HG03045 (cell line): ENCODE data around the gene ACTR2.
A peak's percentile ranks its signal among the peaks of the same experiment; 100 is the strongest.

Experiments used
- ATAC-seq: cut with Tn5 transposase; IDR thresholded peaks from one replicate; pipeline ENCODE4 v1.9.1; 2021; ENCODE audit warnings: mild to moderate bottlenecking, moderate library complexity; ENCODE audit not compliant: unreplicated experiment

The ACTR2 gene

DNA sequence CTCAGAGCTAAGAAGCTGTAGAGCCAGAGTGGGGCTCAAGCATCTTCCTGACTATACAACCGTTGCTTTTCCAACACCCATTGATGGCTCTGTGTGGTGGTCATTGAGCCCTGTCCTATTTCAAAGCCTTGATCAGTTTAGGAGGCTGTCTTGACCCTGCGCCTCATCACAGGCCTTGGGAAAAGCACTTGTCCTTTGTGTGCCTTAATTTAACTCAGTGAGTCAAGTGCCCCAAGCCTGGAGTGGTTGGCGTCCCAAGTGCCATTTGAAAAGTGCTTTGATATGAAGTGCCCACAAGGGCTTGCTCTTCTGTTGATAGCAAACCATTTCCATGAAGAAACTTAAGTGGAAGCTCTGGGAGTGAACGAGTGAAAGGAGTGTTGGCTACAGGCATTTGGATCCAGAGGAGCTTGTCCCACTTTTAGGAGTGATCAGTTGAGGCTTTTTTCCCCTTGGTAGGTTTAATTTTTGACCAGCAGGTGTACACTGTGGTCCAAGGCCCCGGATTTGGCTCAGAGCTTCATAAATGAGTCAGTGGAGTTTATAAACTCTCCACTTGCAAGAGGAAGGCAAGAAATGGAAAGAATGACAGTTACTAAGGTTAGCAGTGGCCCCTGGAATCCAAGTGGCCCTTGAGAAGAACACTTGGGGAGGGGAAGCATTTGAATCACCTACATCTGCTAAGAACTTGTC, 50.3 kb downstream of the ACTR2 start:
- no peak for ATAC-seq

DNA sequence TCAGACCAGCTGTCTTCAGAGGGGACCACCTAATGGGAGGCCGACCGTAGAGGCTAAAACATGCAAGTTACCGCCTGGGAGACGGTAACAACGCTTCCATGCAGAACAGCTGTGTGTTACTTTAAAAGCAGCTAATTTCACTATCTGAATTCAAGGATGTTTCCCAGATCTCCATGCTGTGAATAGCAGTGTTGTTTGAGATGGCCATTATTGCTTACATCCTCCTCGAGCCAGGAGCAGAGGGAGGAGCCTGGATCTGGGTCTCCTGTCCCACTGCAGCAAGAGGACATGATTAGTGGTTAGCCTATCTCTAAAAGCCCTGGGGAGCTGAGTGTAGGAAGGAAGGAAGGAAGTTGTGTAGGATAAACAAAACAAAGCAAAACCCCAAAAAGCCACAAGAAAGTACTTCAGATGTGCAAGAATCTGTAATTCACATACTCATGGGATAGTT, 50.9 kb downstream of the ACTR2 start:
- no peak for ATAC-seq

GRCh38 chr2:65279756-65280155, 52.1 kb downstream of the ACTR2 start:
- ATAC-seq: no peak

GRCh38 chr2:65281627-65282351, 54.2 kb downstream of the ACTR2 start:
- ATAC-seq: no peak

DNA sequence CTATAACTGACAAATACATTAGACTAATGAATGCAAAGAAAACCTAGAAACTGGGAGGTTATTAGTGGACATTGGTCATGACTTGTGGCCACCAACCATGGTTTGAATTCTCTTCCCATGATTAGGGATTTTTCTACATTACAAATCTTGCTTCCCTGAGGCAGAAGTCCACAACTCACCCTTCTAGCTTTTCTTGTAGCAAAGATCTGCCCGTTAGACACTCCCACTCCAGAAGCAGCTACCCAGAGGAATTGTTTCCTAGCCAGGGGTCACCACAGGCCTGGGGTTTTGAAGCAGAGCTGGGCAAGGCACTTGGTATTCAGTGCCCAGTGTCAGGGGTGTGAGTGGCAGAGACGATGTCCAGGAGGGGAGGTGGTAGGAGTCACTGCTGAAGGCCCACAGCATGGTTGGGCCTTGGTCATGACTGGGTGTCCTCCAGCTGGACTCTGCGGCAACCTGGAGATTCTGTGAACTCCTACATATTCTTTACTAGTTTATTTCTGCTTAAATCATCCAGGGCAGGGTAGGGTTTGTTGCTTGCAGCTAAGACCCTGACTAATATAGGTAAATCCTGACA, 54.9 kb downstream of the ACTR2 start:
- no peak for ATAC-seq

- ATAC-seq: no peak
These were observed 59.7 kb downstream of the ACTR2 start for GRCh38 chr2:65287364-65287763.

GRCh38 chr2:65291216-65292105, 63.8 kb downstream of the ACTR2 start:
- no peak for ATAC-seq

DNA sequence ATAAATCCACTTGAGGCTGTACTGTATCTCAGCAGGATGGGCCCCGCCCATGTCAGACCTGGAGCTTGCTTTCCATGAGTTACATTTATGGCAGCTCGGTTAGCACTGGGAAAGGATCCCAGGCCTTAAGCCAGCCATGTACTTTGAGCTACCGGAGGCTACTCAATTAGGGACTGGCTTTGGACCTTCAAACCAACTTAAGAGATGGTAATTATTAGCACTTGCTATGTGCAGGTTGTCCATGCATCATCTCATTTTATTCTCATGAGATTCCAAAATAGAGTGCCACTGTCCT, 64.4 kb downstream of the ACTR2 start:
- ATAC-seq: no peak

- ATAC-seq: no peak
These were observed 64.9 kb downstream of the ACTR2 start for GRCh38 chr2:65292461-65293011.

DNA sequence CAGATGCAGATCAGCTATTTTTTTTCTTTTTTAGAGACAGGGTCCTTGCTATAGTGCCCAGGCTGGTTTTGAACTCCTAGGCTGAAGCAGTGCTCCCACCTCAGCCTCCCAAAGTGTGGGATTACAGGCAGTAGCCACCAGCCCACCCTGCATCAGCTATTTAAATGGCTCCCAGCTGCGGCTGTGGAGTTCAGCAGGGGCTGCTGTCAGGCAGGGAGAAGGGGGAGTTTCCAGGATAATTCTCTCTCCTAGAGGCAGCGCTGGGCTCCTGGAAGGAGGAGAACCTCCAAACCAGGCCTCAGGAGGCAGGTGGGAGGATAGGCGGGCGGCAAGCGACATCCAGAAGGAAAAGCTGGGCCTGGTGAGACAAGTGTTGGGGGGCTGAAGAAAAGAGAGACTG, 65.7 kb downstream of the ACTR2 start:
- no peak for ATAC-seq

- no peak for ATAC-seq
These were observed 66.5 kb downstream of the ACTR2 start for GRCh38 chr2:65294136-65294535.

GRCh38 chr2:65294701-65295100, 67.1 kb downstream of the ACTR2 start:
- ATAC-seq: no peak

DNA sequence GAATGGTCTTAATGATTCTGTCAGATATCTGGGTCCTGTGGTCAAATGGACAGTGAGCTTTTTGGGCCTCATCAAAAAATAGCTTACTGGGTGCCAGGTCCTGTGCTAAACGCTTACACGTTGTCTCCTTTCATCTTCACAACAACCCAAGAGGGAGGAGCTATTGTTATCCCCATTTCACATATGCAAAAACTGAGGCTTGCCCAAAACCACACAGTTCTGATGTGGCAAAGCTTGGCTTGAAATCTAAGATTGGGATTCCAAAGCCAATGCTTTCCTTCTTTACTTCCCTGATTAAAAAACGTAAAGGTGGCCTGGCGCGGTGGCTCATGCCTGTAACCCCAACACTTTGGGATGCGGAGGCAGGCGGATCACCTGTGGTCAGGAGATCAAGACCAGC, 69.3 kb downstream of the ACTR2 start:
- no peak for ATAC-seq

- no peak for ATAC-seq
These were observed 69.9 kb downstream of the ACTR2 start for GRCh38 chr2:65297544-65297943.

DNA sequence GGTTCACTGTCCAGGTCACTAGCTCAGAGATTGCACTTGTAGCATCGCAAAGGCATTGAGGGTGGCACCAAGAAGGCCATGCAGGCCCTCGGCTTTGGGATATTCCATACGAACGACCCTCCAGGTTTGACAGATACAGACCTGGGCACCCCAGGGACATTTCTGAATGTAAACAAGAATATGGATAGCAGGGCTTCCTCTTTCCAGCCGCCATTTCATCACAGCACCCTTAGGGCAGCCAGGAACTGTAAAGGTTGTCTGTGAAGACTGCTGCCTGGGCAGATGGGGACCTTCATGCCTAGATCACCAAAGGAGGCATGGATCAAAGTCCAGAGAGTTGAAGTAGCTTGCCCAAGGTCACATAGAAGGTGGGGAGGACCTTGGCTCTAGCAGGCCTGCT, 70.5 kb downstream of the ACTR2 start:
- no peak for ATAC-seq

DNA sequence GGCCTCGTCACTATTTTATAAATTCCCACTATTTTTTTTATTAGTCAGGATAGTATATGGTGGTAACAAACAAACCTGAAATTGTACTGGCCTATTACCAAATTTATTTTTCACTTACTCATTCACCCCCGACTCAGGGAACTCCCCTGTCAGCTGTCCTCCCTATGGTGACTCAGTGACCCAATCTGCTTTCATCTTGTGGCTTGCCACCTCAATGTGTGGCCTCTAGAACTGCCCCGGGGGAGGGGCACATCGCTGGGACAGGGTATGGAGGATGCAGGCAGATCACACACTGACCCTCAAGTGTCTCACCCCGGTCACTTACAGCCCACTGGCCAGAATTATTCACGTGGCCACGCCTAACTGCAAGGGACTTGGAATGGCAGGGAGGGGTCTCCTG, 71.6 kb downstream of the ACTR2 start:
- no peak for ATAC-seq

GRCh38 chr2:65300134-65300760, 72.6 kb downstream of the ACTR2 start:
- ATAC-seq: no peak

- ATAC-seq: peak; percentile 82
These were observed 73.4 kb downstream of the ACTR2 start for GRCh38 chr2:65300761-65301711.

- ATAC-seq: no peak
These were observed 78.3 kb downstream of the ACTR2 start for GRCh38 chr2:65305934-65306333.

- no peak for ATAC-seq
These were observed 82.1 kb downstream of the ACTR2 start for GRCh38 chr2:65309699-65310098.
